ENCODE data around the gene HOXC6.
"Not testable (repeated sequence)": the region's sequence is repeated elsewhere in the genome, so short reads cannot be mapped to it uniquely, and the experiment has no call there.

The HOXC6 gene

GRCh38 chr12:54030889-54031471, 2.7 kb downstream of the HOXC6 start:
- no peak for DNase-seq

GRCh38 chr12:54031480-54031879, 3.2 kb downstream of the HOXC6 start:
- DNase-seq: no peak

- DNase-seq: no peak
These were observed 3.9 kb downstream of the HOXC6 start for GRCh38 chr12:54032086-54032619.

GRCh38 chr12:54032627-54033100, 4.4 kb downstream of the HOXC6 start, which contains the start of gene HOXC5:
Gene HOXC5, plus strand, starts transcription at chr12:54033050. Its CDS starts 73 bp downstream, at chr12:54033123.
- peak; percentile 77 for DNase-seq

- DNase-seq: peak; percentile 46
These were observed 5.1 kb downstream of the HOXC6 start for GRCh38 chr12:54033106-54033979.

GRCh38 chr12:54033980-54034784, 5.9 kb downstream of the HOXC6 start:
- DNase-seq: no peak

GRCh38 chr12:54034785-54035310, 6.6 kb downstream of the HOXC6 start:
- no peak for DNase-seq

GRCh38 chr12:54035568-54036264, 7.5 kb downstream of the HOXC6 start:
- no peak for DNase-seq

- peak; percentile 65 for DNase-seq
These were observed 8.6 kb downstream of the HOXC6 start for GRCh38 chr12:54036620-54037359.

GRCh38 chr12:54037360-54038283, 9.4 kb downstream of the HOXC6 start:
- DNase-seq: no peak

- DNase-seq: no peak
These were observed 10.1 kb downstream of the HOXC6 start for GRCh38 chr12:54038284-54038870.

GRCh38 chr12:54038871-54039414, 10.7 kb downstream of the HOXC6 start:
- DNase-seq: no peak

- DNase-seq: no peak
These were observed 11.3 kb downstream of the HOXC6 start for GRCh38 chr12:54039417-54040147.

GRCh38 chr12:54040148-54040494, 11.9 kb downstream of the HOXC6 start:
- DNase-seq: no peak

- DNase-seq: no peak
These were observed 12.4 kb downstream of the HOXC6 start for GRCh38 chr12:54040648-54041047.

GRCh38 chr12:54041097-54041690, 13.0 kb downstream of the HOXC6 start:
- DNase-seq: no peak

GRCh38 chr12:54042033-54042432, 13.8 kb downstream of the HOXC6 start:
- DNase-seq: not testable (repeated sequence)

All from NCI-H1105 treated with DMSO at 0.1 percent for 48 hours (cell line).